Measurements from ENCODE around the gene AATK. TPM values are rescaled to one million over a fixed set of nuclear protein-coding genes. Genes with fewer than 3 reads are reported as not detected.
A peak's percentile ranks its signal among the peaks of the same experiment; 100 is the strongest.

The AATK gene
- total and polyA plus RNA-seq, 12 donors: 1.5 to 8.5 (median 6.2) TPM

- Histone ChIP-seq H3K36me3 (no peaks in the 10 kb centered on the region), H3K4me1 (peaks cover 0 to 26% (median 17%) of the 10 kb centered on the region in 9 donors), H3K9me3 (no peaks in the 10 kb centered on the region), H3K27me3 (peaks cover 0 to 29% (median 12%) of the 10 kb centered on the region in 7 donors), H3K27ac (no peak overlapping the region), H3K4me3 (no peak overlapping the region)
- ATAC-seq (no peak), DNase-seq (no peak)
- intact Hi-C loops (cut with DNase I): no loop called here
- WGBS, 2 donors: 95 to 98% methylated on average over 15 of the region's 15 CpGs
- no peak for TF ChIP-seq CTCF (IDR thresholded peaks at IDR 0.05)
Measured at GRCh38 chr17:81161536-81161935, 4.5 kb downstream of the AATK start.

- intact Hi-C loops (cut with DNase I): no loop called here
- ATAC-seq (peak in 4 of 8 donors; percentile 3 to 35 (median 20)), DNase-seq (no peak)
- H3K27me3 ChIP-seq: peaks cover 0 to 26% (median 12%) of the 10 kb centered on the region in 7 donors
- H3K4me1 ChIP-seq: peaks cover 0 to 26% (median 17%) of the 10 kb centered on the region in 9 donors
- no peak for TF ChIP-seq CTCF (IDR thresholded peaks at IDR 0.05)
- peak overlapping the region in 9 of 10 donors; percentile 18 to 91 (median 77) for H3K27ac ChIP-seq
- 66 to 70% methylated on average over 32 of the region's 32 CpGs for WGBS, 2 donors
- peak overlapping the region in 9 of 10 donors; percentile 30 to 61 (median 53) for H3K4me3 ChIP-seq
- no peaks in the 10 kb centered on the region for H3K9me3 ChIP-seq
- no peaks in the 10 kb centered on the region for H3K36me3 ChIP-seq
Measured at GRCh38 chr17:81160747-81161453, 5.1 kb downstream of the AATK start.

DNA sequence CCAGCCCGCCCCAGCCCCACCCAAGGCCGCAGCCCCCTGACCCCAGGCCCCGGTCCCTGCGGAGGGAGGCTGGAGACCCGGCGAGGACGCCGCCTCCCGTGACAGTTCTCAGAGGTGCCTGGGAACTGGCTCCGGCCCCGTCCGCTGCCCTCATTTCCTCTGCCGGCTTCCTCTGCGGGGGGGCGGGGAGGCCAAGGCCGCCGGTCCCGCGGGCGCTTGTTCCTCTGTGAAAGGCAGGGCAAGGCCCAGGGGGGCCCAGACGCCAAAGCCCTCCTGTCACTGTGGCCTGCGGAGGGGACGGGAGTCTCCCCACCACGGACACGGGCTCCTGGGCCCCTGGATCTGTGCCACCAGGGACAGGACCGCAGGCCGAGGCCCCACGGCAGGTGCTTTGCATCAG is 5.7 kb downstream of the AATK start:
- Histone ChIP-seq H3K27ac (peak overlapping the region; percentile 18 to 91 (median 74)), H3K36me3 (no peaks in the 10 kb centered on the region), H3K9me3 (no peaks in the 10 kb centered on the region), H3K4me3 (peak overlapping the region in 9 of 10 donors; percentile 30 to 61 (median 53)), H3K4me1 (peaks cover 0 to 21% (median 12%) of the 10 kb centered on the region in 9 donors), H3K27me3 (peaks cover 0 to 21% (median 7%) of the 10 kb centered on the region in 7 donors)
- ATAC-seq (peak; percentile 40 to 89 (median 74)), DNase-seq (peak; percentile 64 to 66)
- TF ChIP-seq CTCF (IDR thresholded peaks at IDR 0.05): no peak
- intact Hi-C loops (cut with DNase I): no loop called here
- WGBS, 2 donors: 36 to 37% methylated on average over 28 of the region's 28 CpGs

GRCh38 chr17:81159611-81160265 is 6.3 kb downstream of the AATK start:
- peak overlapping the region in 9 of 10 donors; percentile 30 to 61 (median 53) for H3K4me3 ChIP-seq
- DNase-seq (no peak), ATAC-seq (peak in 5 of 8 donors; percentile 6 to 19 (median 16))
- H3K27ac ChIP-seq: peak overlapping the region; percentile 18 to 91 (median 74)
- H3K27me3 ChIP-seq: peaks cover 0 to 15% (median 1%) of the 10 kb centered on the region in 7 donors
- peaks cover 0 to 20% (median 11%) of the 10 kb centered on the region in 9 donors for H3K4me1 ChIP-seq
- intact Hi-C loops (cut with DNase I): no loop called here
- 62 to 66% methylated on average over 21 to 25 of the region's 25 CpGs for WGBS, 2 donors
- no peaks in the 10 kb centered on the region for H3K9me3 ChIP-seq
- TF ChIP-seq CTCF (IDR thresholded peaks at IDR 0.05): no peak
- no peaks in the 10 kb centered on the region for H3K36me3 ChIP-seq
